ENCODE results near the gene TIPIN.

DNA sequence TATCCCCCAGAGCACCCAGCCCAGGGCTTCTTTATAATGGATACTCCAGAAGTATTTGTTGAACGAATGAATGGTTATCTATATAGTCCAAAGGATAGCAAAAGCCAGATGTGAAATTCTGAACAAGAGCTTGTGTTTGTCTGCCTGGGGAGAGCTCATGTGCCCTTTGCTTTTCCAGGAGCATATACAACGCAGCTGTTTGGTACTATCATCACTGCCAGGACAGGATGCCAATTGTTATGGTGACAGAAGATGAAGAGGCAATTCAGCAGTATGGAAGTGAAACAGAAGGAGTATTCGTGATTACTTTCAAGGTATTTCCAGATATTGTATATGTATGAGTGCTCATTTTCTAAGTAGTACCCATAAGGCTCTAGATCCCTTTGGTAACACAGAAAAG lies 48.0 kb downstream of the TIPIN start:
- TF ChIP-seq, protein P1, sequence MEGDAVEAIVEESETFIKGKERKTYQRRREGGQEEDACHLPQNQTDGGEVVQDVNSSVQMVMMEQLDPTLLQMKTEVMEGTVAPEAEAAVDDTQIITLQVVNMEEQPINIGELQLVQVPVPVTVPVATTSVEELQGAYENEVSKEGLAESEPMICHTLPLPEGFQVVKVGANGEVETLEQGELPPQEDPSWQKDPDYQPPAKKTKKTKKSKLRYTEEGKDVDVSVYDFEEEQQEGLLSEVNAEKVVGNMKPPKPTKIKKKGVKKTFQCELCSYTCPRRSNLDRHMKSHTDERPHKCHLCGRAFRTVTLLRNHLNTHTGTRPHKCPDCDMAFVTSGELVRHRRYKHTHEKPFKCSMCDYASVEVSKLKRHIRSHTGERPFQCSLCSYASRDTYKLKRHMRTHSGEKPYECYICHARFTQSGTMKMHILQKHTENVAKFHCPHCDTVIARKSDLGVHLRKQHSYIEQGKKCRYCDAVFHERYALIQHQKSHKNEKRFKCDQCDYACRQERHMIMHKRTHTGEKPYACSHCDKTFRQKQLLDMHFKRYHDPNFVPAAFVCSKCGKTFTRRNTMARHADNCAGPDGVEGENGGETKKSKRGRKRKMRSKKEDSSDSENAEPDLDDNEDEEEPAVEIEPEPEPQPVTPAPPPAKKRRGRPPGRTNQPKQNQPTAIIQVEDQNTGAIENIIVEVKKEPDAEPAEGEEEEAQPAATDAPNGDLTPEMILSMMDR (IDR thresholded peaks at IDR 0.05) = no peak
- TF ChIP-seq POLR2AphosphoS5 (IDR thresholded peaks at IDR 0.05; ENCODE audit: low read depth, low read length) = no peak
- TF ChIP-seq MEF2A (IDR thresholded peaks at IDR 0.05; ENCODE audit: borderline replicate concordance, low read depth) = no peak
- TF ChIP-seq, protein P2, sequence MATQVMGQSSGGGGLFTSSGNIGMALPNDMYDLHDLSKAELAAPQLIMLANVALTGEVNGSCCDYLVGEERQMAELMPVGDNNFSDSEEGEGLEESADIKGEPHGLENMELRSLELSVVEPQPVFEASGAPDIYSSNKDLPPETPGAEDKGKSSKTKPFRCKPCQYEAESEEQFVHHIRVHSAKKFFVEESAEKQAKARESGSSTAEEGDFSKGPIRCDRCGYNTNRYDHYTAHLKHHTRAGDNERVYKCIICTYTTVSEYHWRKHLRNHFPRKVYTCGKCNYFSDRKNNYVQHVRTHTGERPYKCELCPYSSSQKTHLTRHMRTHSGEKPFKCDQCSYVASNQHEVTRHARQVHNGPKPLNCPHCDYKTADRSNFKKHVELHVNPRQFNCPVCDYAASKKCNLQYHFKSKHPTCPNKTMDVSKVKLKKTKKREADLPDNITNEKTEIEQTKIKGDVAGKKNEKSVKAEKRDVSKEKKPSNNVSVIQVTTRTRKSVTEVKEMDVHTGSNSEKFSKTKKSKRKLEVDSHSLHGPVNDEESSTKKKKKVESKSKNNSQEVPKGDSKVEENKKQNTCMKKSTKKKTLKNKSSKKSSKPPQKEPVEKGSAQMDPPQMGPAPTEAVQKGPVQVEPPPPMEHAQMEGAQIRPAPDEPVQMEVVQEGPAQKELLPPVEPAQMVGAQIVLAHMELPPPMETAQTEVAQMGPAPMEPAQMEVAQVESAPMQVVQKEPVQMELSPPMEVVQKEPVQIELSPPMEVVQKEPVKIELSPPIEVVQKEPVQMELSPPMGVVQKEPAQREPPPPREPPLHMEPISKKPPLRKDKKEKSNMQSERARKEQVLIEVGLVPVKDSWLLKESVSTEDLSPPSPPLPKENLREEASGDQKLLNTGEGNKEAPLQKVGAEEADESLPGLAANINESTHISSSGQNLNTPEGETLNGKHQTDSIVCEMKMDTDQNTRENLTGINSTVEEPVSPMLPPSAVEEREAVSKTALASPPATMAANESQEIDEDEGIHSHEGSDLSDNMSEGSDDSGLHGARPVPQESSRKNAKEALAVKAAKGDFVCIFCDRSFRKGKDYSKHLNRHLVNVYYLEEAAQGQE (IDR thresholded peaks at IDR 0.05; ENCODE audit: low read depth, low read length) = no peak
- no peak for TF ChIP-seq RXRA (IDR thresholded peaks at IDR 0.05; ENCODE audit: borderline replicate concordance, low read depth)
- TF ChIP-seq EZH2phosphoT487 (IDR thresholded peaks at IDR 0.05; ENCODE audit: borderline replicate concordance, low read depth) = no peak
- TF ChIP-seq CHD2 (IDR thresholded peaks at IDR 0.05; ENCODE audit: low read length, partially characterized antibody) = no peak
- TF ChIP-seq RFX5 (IDR thresholded peaks at IDR 0.05; ENCODE audit: low read length) = no peak
- no peak for TF ChIP-seq NRF1 (IDR thresholded peaks at IDR 0.05; ENCODE audit: low read depth, low read length)
- no peak for TF ChIP-seq JUND (IDR thresholded peaks at IDR 0.05)
- TF ChIP-seq, protein P3, sequence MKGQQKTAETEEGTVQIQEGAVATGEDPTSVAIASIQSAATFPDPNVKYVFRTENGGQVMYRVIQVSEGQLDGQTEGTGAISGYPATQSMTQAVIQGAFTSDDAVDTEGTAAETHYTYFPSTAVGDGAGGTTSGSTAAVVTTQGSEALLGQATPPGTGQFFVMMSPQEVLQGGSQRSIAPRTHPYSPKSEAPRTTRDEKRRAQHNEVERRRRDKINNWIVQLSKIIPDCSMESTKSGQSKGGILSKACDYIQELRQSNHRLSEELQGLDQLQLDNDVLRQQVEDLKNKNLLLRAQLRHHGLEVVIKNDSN (IDR thresholded peaks at IDR 0.05; ENCODE audit: borderline replicate concordance, low read depth) = no peak
- no peak for TF ChIP-seq EP300 (IDR thresholded peaks at IDR 0.05; ENCODE audit: borderline replicate concordance in 1 of 2, low read depth in 1 of 2, low read length in 1 of 2)
- no peak for TF ChIP-seq MXI1 (IDR thresholded peaks at IDR 0.05; ENCODE audit: low read depth, low read length)
